Panc1 (cell line): ENCODE measurements around the gene ELF4.

ENCODE experiments used
- TCF7L2 ChIP-seq: IDR thresholded peaks from 2 replicates; pipeline ENCODE4 v1.6.1; 2011; ENCODE audit warnings: mild to moderate bottlenecking, low read depth, low read length, inconsistent platforms
- TF ChIP-seq, protein P1 (sequence below): fragments of 450-650 bp; IDR thresholded peaks from 2 replicates; pipeline ENCODE4 v1.5.1; 2017; ENCODE audit warnings: mild to moderate bottlenecking

DNA sequence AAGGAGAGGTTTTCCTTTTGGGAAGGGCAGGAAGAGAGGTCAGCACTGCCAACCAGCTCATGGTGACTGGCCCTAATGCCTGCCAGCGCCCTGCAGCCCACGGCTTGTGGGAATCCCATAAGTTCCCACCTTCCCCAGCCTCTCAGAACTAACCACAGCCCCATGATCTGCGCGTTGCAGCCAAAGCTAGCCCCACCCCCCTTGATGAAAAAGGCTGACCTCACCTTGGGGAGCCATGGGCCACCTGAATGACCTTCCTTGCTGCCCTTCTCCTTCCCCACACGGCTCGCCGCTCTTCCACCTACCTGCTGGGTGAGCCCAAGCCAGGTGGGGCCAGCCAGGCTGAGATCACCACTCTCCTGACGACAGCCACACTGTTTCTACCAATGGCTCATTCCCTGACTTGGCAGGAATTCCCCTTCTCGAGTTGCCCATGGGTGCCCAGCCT, 3.9 kb upstream of the ELF4 start:
- TF ChIP-seq, protein P1, sequence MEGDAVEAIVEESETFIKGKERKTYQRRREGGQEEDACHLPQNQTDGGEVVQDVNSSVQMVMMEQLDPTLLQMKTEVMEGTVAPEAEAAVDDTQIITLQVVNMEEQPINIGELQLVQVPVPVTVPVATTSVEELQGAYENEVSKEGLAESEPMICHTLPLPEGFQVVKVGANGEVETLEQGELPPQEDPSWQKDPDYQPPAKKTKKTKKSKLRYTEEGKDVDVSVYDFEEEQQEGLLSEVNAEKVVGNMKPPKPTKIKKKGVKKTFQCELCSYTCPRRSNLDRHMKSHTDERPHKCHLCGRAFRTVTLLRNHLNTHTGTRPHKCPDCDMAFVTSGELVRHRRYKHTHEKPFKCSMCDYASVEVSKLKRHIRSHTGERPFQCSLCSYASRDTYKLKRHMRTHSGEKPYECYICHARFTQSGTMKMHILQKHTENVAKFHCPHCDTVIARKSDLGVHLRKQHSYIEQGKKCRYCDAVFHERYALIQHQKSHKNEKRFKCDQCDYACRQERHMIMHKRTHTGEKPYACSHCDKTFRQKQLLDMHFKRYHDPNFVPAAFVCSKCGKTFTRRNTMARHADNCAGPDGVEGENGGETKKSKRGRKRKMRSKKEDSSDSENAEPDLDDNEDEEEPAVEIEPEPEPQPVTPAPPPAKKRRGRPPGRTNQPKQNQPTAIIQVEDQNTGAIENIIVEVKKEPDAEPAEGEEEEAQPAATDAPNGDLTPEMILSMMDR = no peak
- no peak for TF ChIP-seq TCF7L2
